ENCODE results near the gene GARIN5B.

GRCh38 chr19:55353803-55354697, 9.0 kb downstream of the GARIN5B start:
- no peak for TF ChIP-seq POLR2A (IDR thresholded peaks at IDR 0.05; ENCODE audit: low read depth, low read length)
- TF ChIP-seq SPI1 (IDR thresholded peaks at IDR 0.05; ENCODE audit: low read depth, low read length) = no peak
- no peak for TF ChIP-seq POLR2AphosphoS5 (IDR thresholded peaks at IDR 0.05; ENCODE audit: low read depth, low read length)
- TF ChIP-seq TAF1 (IDR thresholded peaks at IDR 0.05; ENCODE audit: low read depth, low read length) = no peak
